NB4 (cell line): ENCODE measurements around the gene ENOX1.

Source experiments
- CTCF ChIP-seq: IDR thresholded peaks from one replicate; pipeline ENCODE4 v1.5.1; 2012; ENCODE audit warnings: low read depth, low read length
- MAX ChIP-seq: IDR thresholded peaks from 2 replicates; pipeline ENCODE4 v1.6.1; 2011; ENCODE audit warnings: low read depth, low read length
- MYC ChIP-seq: IDR thresholded peaks from 2 replicates; pipeline ENCODE4 v1.6.1; 2011; ENCODE audit warnings: low read depth, low read length

DNA sequence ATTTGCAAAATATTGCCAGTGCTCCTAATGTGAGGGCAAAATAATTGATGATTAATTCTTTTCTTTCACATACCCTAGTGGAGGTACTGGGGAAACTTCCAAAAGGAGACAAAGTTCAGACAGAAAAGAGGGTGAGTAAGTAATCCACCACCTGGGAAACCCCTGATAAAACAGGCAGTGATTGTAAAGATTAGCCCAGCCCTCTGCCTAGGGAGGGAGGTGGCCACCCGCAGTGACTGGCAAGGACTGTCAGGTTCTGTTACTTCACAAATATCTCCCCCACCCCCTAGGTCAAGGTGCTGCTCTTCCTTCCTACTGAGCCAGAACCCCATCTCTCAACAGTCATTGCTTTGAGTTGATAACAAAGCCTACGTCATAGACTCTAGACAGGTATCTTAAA lies 523.7 kb downstream of the ENOX1 start:
- TF ChIP-seq CTCF = no peak
- no peak for TF ChIP-seq MYC
- no peak for TF ChIP-seq MAX
